ENCODE measurements around the gene PCYT1A.

Gene PCYT1A

GRCh38 chr3:196268284-196269163, 19.0 kb downstream of the PCYT1A start (continued):
- no peak for TF ChIP-seq TSHZ2 (CRISPR knock-in tag; IDR thresholded peaks at IDR 0.05)
- TF ChIP-seq ISL1 (CRISPR knock-in tag; IDR thresholded peaks at IDR 0.05): no peak

GRCh38 chr3:196263819-196264218, 23.7 kb downstream of the PCYT1A start:
- no peak for ATAC-seq
- TF ChIP-seq TSHZ2 (CRISPR knock-in tag; IDR thresholded peaks at IDR 0.05) (no peak), PPARA (CRISPR knock-in tag; IDR thresholded peaks at IDR 0.05; ENCODE audit: borderline replicate concordance) (no peak), ZFP30 (CRISPR knock-in tag; IDR thresholded peaks at IDR 0.05) (no peak), BACH2 (CRISPR knock-in tag; IDR thresholded peaks at IDR 0.05; ENCODE audit: borderline replicate concordance) (no peak), CSRNP3 (CRISPR knock-in tag; IDR thresholded peaks at IDR 0.05) (no peak)

GRCh38 chr3:196260784-196261183, 26.7 kb downstream of the PCYT1A start:
- TF ChIP-seq TSHZ2 (CRISPR knock-in tag; IDR thresholded peaks at IDR 0.05) (no peak), ZNF8 (CRISPR knock-in tag; IDR thresholded peaks at IDR 0.05) (peak; percentile 78), BACH2 (CRISPR knock-in tag; IDR thresholded peaks at IDR 0.05; ENCODE audit: borderline replicate concordance) (no peak)

GRCh38 chr3:196255776-196256175, 31.8 kb downstream of the PCYT1A start:
- TF ChIP-seq PPARA (CRISPR knock-in tag; IDR thresholded peaks at IDR 0.05; ENCODE audit: borderline replicate concordance) (no peak), SNAI2 (CRISPR knock-in tag; IDR thresholded peaks at IDR 0.05) (no peak), ESRRG (CRISPR knock-in tag; IDR thresholded peaks at IDR 0.05) (no peak), CSDC2 (CRISPR knock-in tag; IDR thresholded peaks at IDR 0.05) (no peak), OSR1 (CRISPR knock-in tag; IDR thresholded peaks at IDR 0.05) (no peak)
- no peak for ATAC-seq

More at GRCh38 chr3:196260784-196261183, 26.7 kb downstream of the PCYT1A start:
- ATAC-seq: no peak

- no peak for ATAC-seq
- TF ChIP-seq ESRRG (CRISPR knock-in tag; IDR thresholded peaks at IDR 0.05): no peak
- TF ChIP-seq CREB5 (CRISPR knock-in tag; IDR thresholded peaks at IDR 0.05; ENCODE audit: low read depth): no peak
- TF ChIP-seq PPARA (CRISPR knock-in tag; IDR thresholded peaks at IDR 0.05; ENCODE audit: borderline replicate concordance): no peak
- TF ChIP-seq PATZ1 (CRISPR knock-in tag; IDR thresholded peaks at IDR 0.05; ENCODE audit: borderline replicate concordance): no peak
- no peak for TF ChIP-seq ZFP3 (CRISPR knock-in tag; IDR thresholded peaks at IDR 0.05)
- TF ChIP-seq ARNTL (CRISPR knock-in tag; IDR thresholded peaks at IDR 0.05; ENCODE audit: borderline replicate concordance, low read depth): no peak
- no peak for TF ChIP-seq TCF4 (CRISPR knock-in tag; IDR thresholded peaks at IDR 0.05; ENCODE audit: borderline replicate concordance)
Measured at GRCh38 chr3:196254376-196255283, 32.9 kb downstream of the PCYT1A start.

Measured in SK-N-SH treated with all-trans-retinoic acid at 6 μM for 48 hours (cell line).